Caco-2 (cell line): ENCODE measurements around the gene TWF2. TPM values are rescaled to one million over a fixed set of nuclear protein-coding genes. Genes with fewer than 3 reads are reported as not detected.

Experiments
- BruUV-seq: library from RNA; stranded (reverse); fragments of 400-500 nt; replicated peaks from 2 replicates; lab custom pipeline; 2021; lab: Mats Ljungman, UMichigan
- CTCF ChIA-PET: fragments of 300-600 bp; sonication (Branson Sonifier 250); formaldehyde crosslinking; loops from one replicate; lab custom pipeline; 2022; ENCODE audit warnings: antibody characterized with exemption; lab: Charles Lee
- POLR2A ChIA-PET: fragments of 300-600 bp; sonication (Branson Sonifier 250); formaldehyde crosslinking; loops from one replicate; lab custom pipeline; 2022; ENCODE audit warnings: antibody characterized with exemption; lab: Charles Lee
- DNase-seq, 2 experiments: peaks; one replicate each; pipeline versions ENCODE4 v3.0.0 to v3.0.0-alpha.2; 2020 to 2022
- H3K27me3 ChIP-seq: replicated peaks from 2 replicates; pipeline ENCODE4 v1.6.0; 2011; ENCODE audit warnings: low read length; ENCODE audit not compliant: control insufficient read depth, insufficient read depth
- H3K36me3 ChIP-seq: 2 replicates; pipeline ENCODE4 v1.5.1; 2011; ENCODE audit warnings: low read length; ENCODE audit not compliant: control insufficient read depth, insufficient read depth
- H3K4me1 ChIP-seq: fragments of 250-450 bp; sonication (Bioruptor Pico); 2 replicates; pipeline ENCODE4 v1.5.1; 2020; ENCODE audit warnings: mild to moderate bottlenecking
- H3K4me3 ChIP-seq: 2 replicates; pipeline ENCODE4 v1.5.1; 2011; ENCODE audit warnings: low read depth, mild to moderate bottlenecking, control low read depth, low read length
- H3K9me3 ChIP-seq: fragments of 250-450 bp; sonication (Bioruptor Pico); 2 replicates; pipeline ENCODE4 v1.5.1; 2020; ENCODE audit warnings: mild to moderate bottlenecking, moderate library complexity
- H3K27ac Mint-ChIP-seq: one replicate; pipeline ENCODE4 v1.8.0; 2022; ENCODE audit warnings: mixed read lengths; ENCODE audit not compliant: unreplicated experiment
- H3K27me3 Mint-ChIP-seq: one replicate; pipeline ENCODE4 v1.8.0; 2022; ENCODE audit warnings: mixed read lengths; ENCODE audit not compliant: insufficient read depth, unreplicated experiment
- H3K36me3 Mint-ChIP-seq: one replicate; pipeline ENCODE4 v1.8.0; 2022; ENCODE audit warnings: mild to moderate bottlenecking, mixed read lengths; ENCODE audit not compliant: insufficient read depth, unreplicated experiment
- H3K4me1 Mint-ChIP-seq: one replicate; pipeline ENCODE4 v1.8.0; 2022; ENCODE audit warnings: low read depth, mixed read lengths; ENCODE audit not compliant: unreplicated experiment
- H3K4me3 Mint-ChIP-seq: one replicate; pipeline ENCODE4 v1.8.0; 2022; ENCODE audit warnings: mild to moderate bottlenecking, moderate library complexity, mixed read lengths; ENCODE audit not compliant: unreplicated experiment
- H3K9me3 Mint-ChIP-seq: one replicate; pipeline ENCODE4 v1.8.0; 2022; ENCODE audit warnings: mixed read lengths; ENCODE audit not compliant: unreplicated experiment
- CTCF ChIP-seq, 2 experiments: fragments of 200-600 bp in 1 of 2; IDR thresholded peaks; 1 replicate in 1 of 2; 2 replicates in 1 of 2; pipeline versions ENCODE4 v1.5.1 to v1.8.0; 2011 to 2022; ENCODE audit warnings: antibody characterized with exemption in 1 of 2, control low read depth in 1 of 2, inconsistent platforms in 1 of 2, low read depth in 1 of 2, low read length in 1 of 2, mild to moderate bottlenecking in 1 of 2, moderate library complexity in 1 of 2; ENCODE audit not compliant: insufficient read depth in 1 of 2, severe bottlenecking in 1 of 2, unreplicated experiment in 1 of 2
- intact Hi-C: fragments of 100-400 bp; cut with micrococcal nuclease; formaldehyde crosslinking; loops from one replicate; pipeline ENCODE4 v1.10.0; 2022; ENCODE audit not compliant: unreplicated experiment
- total RNA-seq: library from RNA; stranded (reverse); gene quantifications from 2 replicates; pipeline ENCODE4 v1.2.3, GENCODE V29; 2022

TWF2 gene
- total RNA-seq, 1 experiment from 2014 or later, result 29.9 TPM

GRCh38 chr3:52213901-52214300 lies 25.1 kb downstream of the TWF2 start:
- TF ChIP-seq CTCF (IDR thresholded peaks at IDR 0.05; ENCODE audit: insufficient read depth in 1 of 2, low read depth in 1 of 2, low read length in 1 of 2, severe bottlenecking in 1 of 2, unreplicated experiment in 1 of 2), result no peak
- H3K4me1 ChIP-seq, result peaks cover 13% of the 10 kb centered on the region
- CTCF ChIA-PET, result interaction anchor here (1.4 kb wide), 1 partner anchor 18 kb away, joined by 3 read pairs; no protein-coding TSS in a partner anchor
- POLR2A ChIA-PET, result no interaction called here
- no peak overlapping the region for H3K27ac Mint-ChIP-seq
- H3K27me3 Mint-ChIP-seq, result no peaks in the 10 kb centered on the region
- no peak overlapping the region for H3K4me3 ChIP-seq
- H3K4me1 Mint-ChIP-seq, result peaks cover 9% of the 10 kb centered on the region
- H3K36me3 ChIP-seq, result peaks cover 10% of the 10 kb centered on the region
- no TSS peak for BruUV-seq
- DNase-seq, result no peak
- peaks cover 54% of the 10 kb centered on the region for H3K36me3 Mint-ChIP-seq
- intact Hi-C loops, result loop anchor here (5.0 kb wide), 1 partner anchor 62 kb away; the partner anchor contains the start of gene POC1A
- H3K9me3 ChIP-seq, result no peaks in the 10 kb centered on the region
- no peaks in the 10 kb centered on the region for H3K27me3 ChIP-seq
- no peak overlapping the region for H3K4me3 Mint-ChIP-seq
- H3K9me3 Mint-ChIP-seq, result no peaks in the 10 kb centered on the region

GRCh38 chr3:52213005-52213404 lies 26.0 kb downstream of the TWF2 start:
- intact Hi-C loops, result loop anchor here (5.0 kb wide), 1 partner anchor 61 kb away; the partner anchor contains the start of gene POC1A
- peaks cover 63% of the 10 kb centered on the region for H3K36me3 Mint-ChIP-seq
- H3K9me3 Mint-ChIP-seq, result no peaks in the 10 kb centered on the region
- no peak overlapping the region for H3K27ac Mint-ChIP-seq
- no peak overlapping the region for H3K4me3 Mint-ChIP-seq
- no peaks in the 10 kb centered on the region for H3K27me3 ChIP-seq
- H3K4me1 Mint-ChIP-seq, result peaks cover 9% of the 10 kb centered on the region
- TF ChIP-seq CTCF (IDR thresholded peaks at IDR 0.05; ENCODE audit: insufficient read depth in 1 of 2, low read depth in 1 of 2, low read length in 1 of 2, severe bottlenecking in 1 of 2, unreplicated experiment in 1 of 2), result no peak
- no TSS peak for BruUV-seq
- H3K9me3 ChIP-seq, result no peaks in the 10 kb centered on the region
- H3K4me3 ChIP-seq, result no peak overlapping the region
- CTCF ChIA-PET, result interaction anchor here (1.4 kb wide), 1 partner anchor 19 kb away, joined by 3 read pairs; no protein-coding TSS in a partner anchor
- POLR2A ChIA-PET, result no interaction called here
- DNase-seq, result no peak
- H3K4me1 ChIP-seq, result peaks cover 13% of the 10 kb centered on the region
- H3K36me3 ChIP-seq, result peaks cover 10% of the 10 kb centered on the region
- H3K27me3 Mint-ChIP-seq, result no peaks in the 10 kb centered on the region

- H3K4me3 Mint-ChIP-seq, result no peak overlapping the region
- H3K36me3 Mint-ChIP-seq, result peaks cover 79% of the 10 kb centered on the region
- no peak overlapping the region for H3K27ac Mint-ChIP-seq
- no peak overlapping the region for H3K4me3 ChIP-seq
- intact Hi-C loops, result loop anchor here (5.0 kb wide), 1 partner anchor 59 kb away; the partner anchor contains the start of gene POC1A
- peaks cover 9% of the 10 kb centered on the region for H3K4me1 Mint-ChIP-seq
- ChIA-PET CTCF (interaction anchor here (0.6 kb wide), 1 partner anchor 21 kb away, joined by 4 read pairs; no protein-coding TSS in a partner anchor), POLR2A (interaction anchor here (0.7 kb wide), 1 partner anchor 67 kb away, joined by 3 read pairs; the partner anchor contains the start of gene WDR82)
- H3K36me3 ChIP-seq, result peaks cover 10% of the 10 kb centered on the region
- no peak for TF ChIP-seq CTCF (IDR thresholded peaks at IDR 0.05; ENCODE audit: insufficient read depth in 1 of 2, low read depth in 1 of 2, low read length in 1 of 2, severe bottlenecking in 1 of 2, unreplicated experiment in 1 of 2)
- H3K4me1 ChIP-seq, result peaks cover 13% of the 10 kb centered on the region
- BruUV-seq, result no TSS peak
- no peaks in the 10 kb centered on the region for H3K27me3 Mint-ChIP-seq
- no peak for DNase-seq
- H3K27me3 ChIP-seq, result no peaks in the 10 kb centered on the region
- H3K9me3 Mint-ChIP-seq, result no peaks in the 10 kb centered on the region
- H3K9me3 ChIP-seq, result no peaks in the 10 kb centered on the region
Observed at GRCh38 chr3:52211268-52211891, 27.6 kb downstream of the TWF2 start.
